ENCODE data around the gene UGGT2. TPM values are rescaled to one million over a fixed set of nuclear protein-coding genes. Genes with fewer than 3 reads are reported as not detected.

UGGT2 gene
- total and polyA plus RNA-seq, 9 of the 15 experiments (the other 6 are each of a cell fraction or from before 2014, with no cell fraction given) = 3.5 to 24.5 (median 18.3) TPM

DNA sequence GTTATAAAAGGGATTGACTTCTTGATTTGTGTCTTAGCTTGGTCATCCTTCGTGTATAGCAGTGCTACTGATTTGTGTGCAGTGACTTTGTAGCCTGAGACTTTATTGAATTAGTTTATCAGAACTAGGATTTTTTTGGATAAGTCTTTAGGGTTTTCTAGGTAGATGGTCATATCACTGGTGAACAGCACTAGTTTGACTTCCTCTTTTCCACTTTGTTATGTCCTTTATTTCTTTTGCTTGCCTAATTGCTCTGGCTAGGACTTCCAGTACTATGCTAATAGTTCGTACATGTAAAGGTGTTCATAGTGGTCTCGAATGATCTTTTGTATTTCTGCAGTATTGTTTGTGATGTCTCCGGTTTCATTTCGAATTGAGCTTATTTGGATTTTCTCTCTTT is 230.9 kb downstream of the UGGT2 start:
- BruUV-seq (replicated peaks) = no TSS peak
- Histone ChIP-seq H3K27ac (ENCODE audit: extremely low read depth, low read depth, low read length) (no peak overlapping the region), H3K4me3 (no peak overlapping the region), H3K79me2 (ENCODE audit: control insufficient read depth, insufficient read depth, low read length) (no peaks in the 10 kb centered on the region), H3K9me3 (replicated peaks; ENCODE audit: control insufficient read depth, insufficient read depth, low read depth, low read length) (peaks cover 2% of the 10 kb centered on the region; the same call in 1 of the 2 replicates), H3K4me2 (ENCODE audit: insufficient read depth, low read length) (no peak overlapping the region), H4K20me1 (replicated peaks; ENCODE audit: control insufficient read depth, insufficient read depth, low read length) (no peaks in the 10 kb centered on the region), H2AFZ (ENCODE audit: low read depth, low read length) (no peak overlapping the region), H3K9me1 (ENCODE audit: control insufficient read depth, insufficient read depth, low read length) (no peaks in the 10 kb centered on the region), H3K4me1 (replicated peaks in 1 of 2; ENCODE audit: control insufficient read depth in 2 of 2, insufficient read depth in 2 of 2, low read length in 2 of 2) (no peaks in the 10 kb centered on the region), H3K9ac (ENCODE audit: insufficient read depth in 1 of 2, low read depth in 2 of 2, low read length in 2 of 2) (no peak overlapping the region), H3K27me3 (ENCODE audit: control insufficient read depth in 2 of 2, insufficient read depth in 2 of 2, low read length in 2 of 2) (no peaks in the 10 kb centered on the region), H3K36me3 (ENCODE audit: control insufficient read depth, insufficient read depth, low read length) (peaks cover 9% of the 10 kb centered on the region; the same call in 2 of the 3 replicates)
- ChIA-PET CTCF (ENCODE audit: low intra/inter-chr PET ratio) (no interaction called here), POLR2A (no interaction called here)
- TF ChIP-seq, protein P1, sequence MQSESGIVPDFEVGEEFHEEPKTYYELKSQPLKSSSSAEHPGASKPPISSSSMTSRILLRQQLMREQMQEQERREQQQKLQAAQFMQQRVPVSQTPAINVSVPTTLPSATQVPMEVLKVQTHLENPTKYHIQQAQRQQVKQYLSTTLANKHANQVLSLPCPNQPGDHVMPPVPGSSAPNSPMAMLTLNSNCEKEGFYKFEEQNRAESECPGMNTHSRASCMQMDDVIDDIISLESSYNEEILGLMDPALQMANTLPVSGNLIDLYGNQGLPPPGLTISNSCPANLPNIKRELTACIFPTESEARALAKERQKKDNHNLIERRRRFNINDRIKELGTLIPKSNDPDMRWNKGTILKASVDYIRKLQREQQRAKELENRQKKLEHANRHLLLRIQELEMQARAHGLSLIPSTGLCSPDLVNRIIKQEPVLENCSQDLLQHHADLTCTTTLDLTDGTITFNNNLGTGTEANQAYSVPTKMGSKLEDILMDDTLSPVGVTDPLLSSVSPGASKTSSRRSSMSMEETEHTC (IDR thresholded peaks at IDR 0.05) = no peak
- TF ChIP-seq SPI1 (IDR thresholded peaks at IDR 0.05; ENCODE audit: borderline replicate concordance, low read depth, low read length) = peak; percentile 59; the same call in 1 of the 2 replicates
- ATAC-seq = no peak
- in situ Hi-C loops (cut with MboI) = no loop called here
- WGBS (ENCODE audit: insufficient coverage, low coverage, missing lambda C conversion rate) = 78% methylated on average over 5 of the region's 5 CpGs
- intact Hi-C loops (cut with micrococcal nuclease) = no loop called here
- FAIRE-seq = no peak
- DNase-seq (ENCODE audit: extremely low read depth in 1 of 4, low spot score in 3 of 4) = no peak

GRCh38 chr13:95814495-95814894 is 238.7 kb downstream of the UGGT2 start:
- BruUV-seq (replicated peaks) = no TSS peak
- intact Hi-C loops (cut with micrococcal nuclease) = no loop called here

More at GRCh38 chr13:95814495-95814894, 238.7 kb downstream of the UGGT2 start:
- H4K20me1 ChIP-seq (replicated peaks; ENCODE audit: control insufficient read depth, insufficient read depth, low read length) = no peaks in the 10 kb centered on the region
- in situ Hi-C loops (cut with MboI) = no loop called here
- H3K4me1 ChIP-seq (replicated peaks in 1 of 2; ENCODE audit: control insufficient read depth in 2 of 2, insufficient read depth in 2 of 2, low read length in 2 of 2) = no peaks in the 10 kb centered on the region
- H3K27me3 ChIP-seq (ENCODE audit: control insufficient read depth in 2 of 2, insufficient read depth in 2 of 2, low read length in 2 of 2) = no peaks in the 10 kb centered on the region
- ATAC-seq (no peak), DNase-seq (ENCODE audit: extremely low read depth in 1 of 4, low spot score in 3 of 4) (no peak), FAIRE-seq (no peak)
- H3K9me1 ChIP-seq (ENCODE audit: control insufficient read depth, insufficient read depth, low read length) = no peaks in the 10 kb centered on the region
- 56% methylated on average over 1 of the region's 1 CpG for WGBS (ENCODE audit: insufficient coverage, low coverage, missing lambda C conversion rate)
- H3K27ac ChIP-seq (ENCODE audit: extremely low read depth, low read depth, low read length) = no peak overlapping the region
- H3K4me3 ChIP-seq = no peak overlapping the region
- POLR2A ChIA-PET = no interaction called here
- no peaks in the 10 kb centered on the region for H3K9me3 ChIP-seq (replicated peaks; ENCODE audit: control insufficient read depth, insufficient read depth, low read depth, low read length)
- CTCF ChIA-PET (ENCODE audit: low intra/inter-chr PET ratio) = no interaction called here
- H3K9ac ChIP-seq (ENCODE audit: insufficient read depth in 1 of 2, low read depth in 2 of 2, low read length in 2 of 2) = no peak overlapping the region
- TF ChIP-seq ARID3B (CRISPR knock-in tag; IDR thresholded peaks at IDR 0.05; ENCODE audit: borderline replicate concordance) = no peak
- no peak for TF ChIP-seq ZNF174 (CRISPR knock-in tag; IDR thresholded peaks at IDR 0.05)
- TF ChIP-seq ERF (CRISPR knock-in tag; IDR thresholded peaks at IDR 0.05) = no peak
- H3K36me3 ChIP-seq (ENCODE audit: control insufficient read depth, insufficient read depth, low read length) = no peaks in the 10 kb centered on the region
- H2AFZ ChIP-seq (ENCODE audit: low read depth, low read length) = no peak overlapping the region
- H3K4me2 ChIP-seq (ENCODE audit: insufficient read depth, low read length) = no peak overlapping the region
- no peaks in the 10 kb centered on the region for H3K79me2 ChIP-seq (ENCODE audit: control insufficient read depth, insufficient read depth, low read length)
